Activated T-helper 17 cell treated with anti-CD3 and anti-CD28 coated beads, Interleukin-2, amount 50 U/mL, for 72 hours (primary cell): Measurements from ENCODE around the gene LRP1B. TPM values are rescaled to one million over a fixed set of nuclear protein-coding genes. Genes with fewer than 3 reads are reported as not detected.

Experiments used
- ATAC-seq: fragments of 150-1000 bp; cut with Tn5 transposase; replicated peaks from 2 replicates; pipeline ENCODE4 v1.10.0; 2021; ENCODE audit warnings: mild to moderate bottlenecking, moderate library complexity
- H3K27ac Mint-ChIP-seq: one replicate; pipeline ENCODE4 v1.8.0; 2022; ENCODE audit warnings: mixed read lengths
- H3K27me3 Mint-ChIP-seq: one replicate; pipeline ENCODE4 v1.8.0; 2022; ENCODE audit warnings: mixed read lengths
- H3K36me3 Mint-ChIP-seq: one replicate; pipeline ENCODE4 v1.8.0; 2022; ENCODE audit warnings: low read depth, mild to moderate bottlenecking, mixed read lengths
- H3K4me1 Mint-ChIP-seq: one replicate; pipeline ENCODE4 v1.8.0; 2022; ENCODE audit warnings: mixed read lengths
- H3K4me3 Mint-ChIP-seq: one replicate; pipeline ENCODE4 v1.8.0; 2022; ENCODE audit warnings: mild to moderate bottlenecking, mixed read lengths
- H3K9me3 Mint-ChIP-seq: one replicate; pipeline ENCODE4 v1.8.0; 2022; ENCODE audit warnings: mixed read lengths
- total RNA-seq, 2 donors: library from RNA; stranded (reverse); gene quantifications; one replicate each; pipeline ENCODE4 v1.2.3, GENCODE V29; 2022

LRP1B gene
- total RNA-seq, 2 donors from 2014 or later = not detected

DNA sequence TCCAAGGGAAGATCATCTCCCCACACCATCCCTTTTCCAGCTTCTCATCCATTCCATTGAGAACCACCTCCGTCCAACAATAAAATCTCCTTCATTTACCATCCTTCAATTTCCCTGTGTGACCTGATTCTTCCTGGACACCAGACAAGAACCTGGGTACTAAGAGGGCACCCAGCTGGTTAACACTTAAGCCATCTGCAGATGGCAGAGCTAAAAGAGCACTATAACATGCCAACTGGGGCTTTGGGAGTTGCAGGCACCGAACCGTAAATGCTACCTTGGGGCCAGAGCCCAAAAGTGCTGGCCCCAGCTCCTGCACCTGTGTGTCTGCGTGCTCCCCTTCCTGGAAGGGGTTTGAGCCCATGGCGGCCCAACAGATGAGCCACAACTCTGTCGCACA, 655.0 kb downstream of the LRP1B start:
- Mint-ChIP-seq H3K9me3 (peaks cover 4% of the 10 kb centered on the region), H3K4me3 (no peak overlapping the region), H3K27ac (no peak overlapping the region), H3K36me3 (no peaks in the 10 kb centered on the region), H3K4me1 (no peaks in the 10 kb centered on the region), H3K27me3 (no peaks in the 10 kb centered on the region)
- ATAC-seq = no peak

GRCh38 chr2:141468761-141469160, 662.1 kb downstream of the LRP1B start:
- H3K36me3 Mint-ChIP-seq = no peaks in the 10 kb centered on the region
- H3K27me3 Mint-ChIP-seq = no peaks in the 10 kb centered on the region
- no peak overlapping the region for H3K27ac Mint-ChIP-seq
- no peak for ATAC-seq
- H3K9me3 Mint-ChIP-seq = peaks cover 3% of the 10 kb centered on the region
- no peak overlapping the region for H3K4me3 Mint-ChIP-seq
- no peaks in the 10 kb centered on the region for H3K4me1 Mint-ChIP-seq

DNA sequence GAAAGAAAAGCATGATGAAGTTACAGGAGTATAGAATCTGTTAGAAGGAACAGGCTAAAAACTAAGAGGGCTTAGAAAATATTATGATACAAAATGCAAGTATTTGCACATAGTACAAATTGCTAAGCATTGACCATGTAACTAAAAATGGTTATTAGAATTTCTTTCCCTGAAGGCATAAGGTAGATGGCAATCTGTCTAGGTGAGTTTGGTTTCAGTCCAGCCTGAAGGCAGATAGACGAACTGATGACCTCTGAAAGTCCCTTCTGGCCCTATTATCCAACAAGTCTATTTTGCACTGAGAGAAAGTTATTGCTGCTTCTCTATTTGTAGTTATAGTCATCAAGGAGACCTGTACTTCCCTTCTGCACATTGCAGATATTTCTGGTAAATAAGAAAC, 663.5 kb downstream of the LRP1B start:
- Mint-ChIP-seq H3K36me3 (no peaks in the 10 kb centered on the region), H3K4me1 (no peaks in the 10 kb centered on the region), H3K9me3 (peaks cover 3% of the 10 kb centered on the region), H3K27me3 (no peaks in the 10 kb centered on the region), H3K4me3 (no peak overlapping the region), H3K27ac (no peak overlapping the region)
- ATAC-seq = no peak

GRCh38 chr2:141464995-141465394, 665.8 kb downstream of the LRP1B start:
- H3K4me3 Mint-ChIP-seq = no peak overlapping the region
- ATAC-seq = no peak
- no peaks in the 10 kb centered on the region for H3K4me1 Mint-ChIP-seq
- H3K36me3 Mint-ChIP-seq = no peaks in the 10 kb centered on the region
- peaks cover 19% of the 10 kb centered on the region for H3K9me3 Mint-ChIP-seq
- H3K27ac Mint-ChIP-seq = no peak overlapping the region
- H3K27me3 Mint-ChIP-seq = no peaks in the 10 kb centered on the region

DNA sequence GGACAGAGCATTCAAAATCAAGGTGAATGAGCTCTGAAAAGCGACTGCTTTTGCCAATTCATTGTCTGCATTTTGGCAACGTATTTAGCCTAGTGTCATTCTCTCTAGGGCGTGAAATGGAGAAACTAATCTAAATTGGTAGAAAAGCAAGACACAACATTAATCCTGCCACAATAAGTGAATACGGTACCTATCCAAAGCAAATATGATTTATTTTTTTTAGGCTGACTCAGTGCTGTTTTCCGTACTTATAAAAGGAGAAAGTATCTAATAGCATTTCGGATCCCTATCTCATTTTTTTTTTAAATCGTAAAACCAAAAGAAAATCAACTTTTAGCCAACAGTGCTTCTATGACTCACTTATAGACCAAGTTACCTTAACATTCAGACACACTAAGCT, 672.5 kb downstream of the LRP1B start:
- Mint-ChIP-seq H3K36me3 (no peaks in the 10 kb centered on the region), H3K9me3 (peaks cover 34% of the 10 kb centered on the region), H3K4me3 (no peak overlapping the region), H3K27ac (no peak overlapping the region), H3K4me1 (no peaks in the 10 kb centered on the region), H3K27me3 (no peaks in the 10 kb centered on the region)
- no peak for ATAC-seq

- no peak for ATAC-seq
- no peaks in the 10 kb centered on the region for H3K4me1 Mint-ChIP-seq
- H3K9me3 Mint-ChIP-seq = peaks cover 24% of the 10 kb centered on the region
- no peak overlapping the region for H3K4me3 Mint-ChIP-seq
- H3K36me3 Mint-ChIP-seq = no peaks in the 10 kb centered on the region
- H3K27ac Mint-ChIP-seq = no peak overlapping the region
- H3K27me3 Mint-ChIP-seq = no peaks in the 10 kb centered on the region
Measured at GRCh38 chr2:141455877-141456276, 674.9 kb downstream of the LRP1B start.

- ATAC-seq = no peak
- Mint-ChIP-seq H3K9me3 (peaks cover 22% of the 10 kb centered on the region), H3K36me3 (no peaks in the 10 kb centered on the region), H3K27me3 (no peaks in the 10 kb centered on the region), H3K27ac (no peak overlapping the region), H3K4me3 (no peak overlapping the region), H3K4me1 (no peaks in the 10 kb centered on the region)
Measured at GRCh38 chr2:141455211-141455826, 675.5 kb downstream of the LRP1B start.

- H3K4me3 Mint-ChIP-seq = no peak overlapping the region
- ATAC-seq = no peak
- peaks cover 20% of the 10 kb centered on the region for H3K9me3 Mint-ChIP-seq
- no peaks in the 10 kb centered on the region for H3K4me1 Mint-ChIP-seq
- H3K27ac Mint-ChIP-seq = no peak overlapping the region
- no peaks in the 10 kb centered on the region for H3K27me3 Mint-ChIP-seq
- H3K36me3 Mint-ChIP-seq = no peaks in the 10 kb centered on the region
Measured at GRCh38 chr2:141440072-141440635, 690.7 kb downstream of the LRP1B start.

- no peak overlapping the region for H3K4me3 Mint-ChIP-seq
Measured at GRCh38 chr2:141439524-141439923, 691.3 kb downstream of the LRP1B start.

DNA sequence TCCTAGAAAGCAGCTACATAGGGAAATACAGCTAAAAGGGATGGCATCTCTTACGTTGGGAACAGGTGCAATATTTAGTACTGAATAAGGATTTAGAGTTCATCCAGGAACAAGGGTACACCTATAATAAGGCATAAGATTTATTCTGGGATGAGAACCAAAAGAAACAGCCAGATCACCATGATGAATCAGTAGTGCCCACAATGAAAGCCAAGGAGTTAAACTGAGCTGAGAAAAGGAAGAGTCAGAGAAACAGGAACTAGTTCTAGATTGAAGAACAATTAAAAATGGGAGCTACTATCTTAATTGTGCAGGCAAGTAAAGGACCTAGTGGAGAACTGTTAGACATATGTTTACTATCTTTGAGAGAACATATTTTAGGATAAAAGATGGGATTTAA, 692.3 kb downstream of the LRP1B start:
- ATAC-seq = no peak
- Mint-ChIP-seq H3K27ac (no peak overlapping the region), H3K4me1 (no peaks in the 10 kb centered on the region), H3K4me3 (no peak overlapping the region), H3K36me3 (no peaks in the 10 kb centered on the region), H3K27me3 (no peaks in the 10 kb centered on the region), H3K9me3 (peaks cover 19% of the 10 kb centered on the region)

More at GRCh38 chr2:141439524-141439923, 691.3 kb downstream of the LRP1B start:
- Mint-ChIP-seq H3K27me3 (no peaks in the 10 kb centered on the region), H3K27ac (no peak overlapping the region), H3K4me1 (no peaks in the 10 kb centered on the region), H3K36me3 (no peaks in the 10 kb centered on the region), H3K9me3 (peaks cover 24% of the 10 kb centered on the region)
- ATAC-seq = no peak

- no peak overlapping the region for H3K27ac Mint-ChIP-seq
- no peak overlapping the region for H3K4me3 Mint-ChIP-seq
- H3K9me3 Mint-ChIP-seq = peaks cover 23% of the 10 kb centered on the region
- no peaks in the 10 kb centered on the region for H3K27me3 Mint-ChIP-seq
- no peak for ATAC-seq
- no peaks in the 10 kb centered on the region for H3K4me1 Mint-ChIP-seq
- no peaks in the 10 kb centered on the region for H3K36me3 Mint-ChIP-seq
Measured at GRCh38 chr2:141437521-141437920, 693.3 kb downstream of the LRP1B start.

DNA sequence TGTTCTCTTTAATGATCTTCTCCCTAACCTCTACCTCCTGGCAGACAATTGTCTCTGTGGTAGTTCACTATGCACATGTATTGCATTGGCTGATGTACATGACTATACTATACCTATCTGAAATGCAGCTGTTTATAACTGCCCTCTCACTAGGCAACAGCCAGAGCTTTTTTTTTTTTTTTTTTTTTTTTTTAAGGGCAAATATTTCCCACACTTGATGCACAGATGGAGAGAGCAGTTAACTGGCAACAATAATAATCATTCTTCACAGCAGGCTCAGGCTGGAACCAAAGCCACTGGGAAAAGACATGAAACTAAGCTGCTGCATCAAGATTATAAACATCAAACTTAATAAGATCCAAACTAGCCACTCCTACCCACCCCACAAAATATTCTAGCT, 707.7 kb downstream of the LRP1B start:
- ATAC-seq = no peak
- no peaks in the 10 kb centered on the region for H3K36me3 Mint-ChIP-seq
- H3K27me3 Mint-ChIP-seq = no peaks in the 10 kb centered on the region

DNA sequence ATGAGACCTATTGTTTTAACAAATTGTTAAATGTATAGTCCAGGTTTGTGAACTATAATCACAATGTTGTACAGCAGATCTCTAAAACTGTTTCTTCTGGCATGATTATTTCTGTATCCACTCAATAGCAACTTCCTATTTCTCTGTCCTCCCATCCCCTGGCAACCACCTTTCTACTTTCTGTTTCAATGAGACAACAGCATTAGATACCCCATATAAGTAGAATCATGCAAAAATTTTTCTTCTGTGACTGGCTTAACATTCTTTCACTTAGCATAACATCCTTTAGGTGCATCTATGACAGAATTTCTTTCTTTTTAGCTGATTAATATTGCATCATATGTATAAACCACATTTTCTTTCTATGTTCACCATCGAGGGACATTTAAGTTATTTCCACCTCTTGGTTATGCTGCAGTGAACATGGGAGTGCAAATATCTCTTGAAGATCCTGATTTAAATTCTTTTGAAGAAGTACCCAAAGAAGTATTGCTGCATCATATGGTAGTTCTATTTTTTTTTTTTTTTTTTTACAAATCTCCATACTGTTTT, 713.5 kb downstream of the LRP1B start:
- no peak overlapping the region for H3K4me3 Mint-ChIP-seq
- no peaks in the 10 kb centered on the region for H3K27me3 Mint-ChIP-seq
- no peak for ATAC-seq
- no peaks in the 10 kb centered on the region for H3K36me3 Mint-ChIP-seq
- peaks cover 23% of the 10 kb centered on the region for H3K9me3 Mint-ChIP-seq
- H3K4me1 Mint-ChIP-seq = no peaks in the 10 kb centered on the region
- H3K27ac Mint-ChIP-seq = no peak overlapping the region

More for the DNA sequence above, 707.7 kb downstream of the LRP1B start:
- H3K27ac Mint-ChIP-seq = no peak overlapping the region
- no peaks in the 10 kb centered on the region for H3K4me1 Mint-ChIP-seq
- H3K4me3 Mint-ChIP-seq = no peak overlapping the region
- H3K9me3 Mint-ChIP-seq = peaks cover 18% of the 10 kb centered on the region

DNA sequence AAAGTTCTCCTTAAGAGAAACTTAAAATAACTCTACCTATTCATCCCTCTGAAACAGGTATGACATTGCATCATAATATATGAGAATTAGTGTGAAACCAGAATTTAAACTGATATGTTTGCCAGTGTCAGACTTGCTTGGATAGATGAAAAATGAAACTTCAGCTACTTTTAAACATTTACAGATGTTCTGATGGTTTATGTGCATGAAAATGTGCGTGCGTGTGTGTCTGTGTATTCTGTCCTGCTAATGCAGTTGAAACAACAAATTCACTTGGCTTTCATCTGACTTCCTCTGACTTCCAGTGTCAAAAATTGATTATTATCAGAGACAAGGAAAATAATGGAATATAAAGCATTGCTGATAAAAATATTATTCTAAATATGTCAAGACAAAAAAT, 719.4 kb downstream of the LRP1B start:
- Mint-ChIP-seq H3K36me3 (no peaks in the 10 kb centered on the region), H3K4me3 (no peak overlapping the region), H3K27me3 (no peaks in the 10 kb centered on the region), H3K4me1 (no peaks in the 10 kb centered on the region), H3K27ac (no peak overlapping the region), H3K9me3 (peaks cover 14% of the 10 kb centered on the region)
- no peak for ATAC-seq

DNA sequence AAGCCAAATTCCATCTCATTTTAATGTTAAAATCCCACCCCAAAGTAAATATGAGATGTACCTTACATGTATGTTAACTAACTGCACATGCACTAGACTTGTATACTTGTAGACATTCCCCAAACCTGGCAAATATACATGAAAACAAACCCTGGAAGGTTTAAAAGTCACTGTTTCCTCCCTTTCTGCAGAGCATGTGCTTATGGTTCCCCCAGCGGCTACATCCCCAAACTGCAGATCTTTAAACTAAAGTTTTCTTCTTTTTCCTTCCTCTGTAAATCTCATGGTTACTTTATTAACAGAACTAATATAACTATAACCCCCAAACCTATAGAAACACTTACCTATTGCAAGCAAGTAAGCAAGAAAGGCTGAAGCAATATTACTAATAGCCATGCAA, 731.5 kb downstream of the LRP1B start:
- no peaks in the 10 kb centered on the region for H3K36me3 Mint-ChIP-seq
- no peak overlapping the region for H3K27ac Mint-ChIP-seq
- no peak for ATAC-seq
- H3K4me1 Mint-ChIP-seq = no peaks in the 10 kb centered on the region
- no peaks in the 10 kb centered on the region for H3K27me3 Mint-ChIP-seq
- peaks cover 3% of the 10 kb centered on the region for H3K9me3 Mint-ChIP-seq
- no peak overlapping the region for H3K4me3 Mint-ChIP-seq
